ENCODE data around the gene KIRREL2. TPM values are rescaled to one million over a fixed set of nuclear protein-coding genes. Genes with fewer than 3 reads are reported as not detected.

KIRREL2 gene
- total RNA-seq, 1 experiment from 2014 or later = 0.15 TPM

DNA sequence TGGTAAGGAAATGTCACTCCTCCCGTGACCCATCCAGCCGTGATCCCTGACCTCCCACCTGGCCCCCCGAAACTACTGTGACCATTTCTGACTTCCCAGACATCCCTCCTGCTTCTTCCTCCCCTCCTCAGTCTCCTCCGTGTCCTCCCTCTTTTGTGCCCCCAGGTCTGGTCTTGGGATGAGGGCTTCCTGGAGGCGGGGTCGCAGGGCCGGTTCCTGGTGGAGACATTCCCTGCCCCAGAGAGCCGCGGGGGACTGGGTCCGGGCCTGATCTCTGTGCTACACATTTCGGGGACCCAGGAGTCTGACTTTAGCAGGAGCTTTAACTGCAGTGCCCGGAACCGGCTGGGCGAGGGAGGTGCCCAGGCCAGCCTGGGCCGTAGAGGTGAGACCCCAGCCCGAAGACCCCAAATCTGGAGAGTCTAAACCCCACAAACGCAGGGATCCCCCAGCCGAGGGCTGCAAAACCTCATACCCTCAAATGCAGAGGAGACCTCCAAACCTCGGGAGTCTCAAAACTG, 5.0 kb downstream of the KIRREL2 start:
- no peaks in the 10 kb centered on the region for H3K9me3 ChIP-seq (ENCODE audit: low read depth, low read length, poor library complexity, severe bottlenecking)
- DNase-seq (ENCODE audit: low spot score) = no peak
- intact Hi-C loops (cut with micrococcal nuclease; ENCODE audit: unreplicated experiment) = no loop called here
- H3K4me3 ChIP-seq (ENCODE audit: low read depth, low read length, poor library complexity, severe bottlenecking) = no peak overlapping the region
- no peaks in the 10 kb centered on the region for H3K4me1 ChIP-seq (ENCODE audit: insufficient read depth, low read length, poor library complexity, severe bottlenecking)
- H3K36me3 ChIP-seq (ENCODE audit: insufficient read depth, low read length, poor library complexity, severe bottlenecking) = no peaks in the 10 kb centered on the region
- no peak overlapping the region for H3K27ac ChIP-seq (ENCODE audit: low read depth, low read length, poor library complexity, severe bottlenecking)
- H3K27me3 ChIP-seq (replicated peaks; ENCODE audit: insufficient read depth, low read depth, low read length, poor library complexity) = peaks cover 10% of the 10 kb centered on the region
- no TSS peak for BruUV-seq (replicated peaks)
- POLR2A ChIA-PET (ENCODE audit: low non-redundant PET) = no interaction called here
- CTCF ChIA-PET = no interaction called here
- TF ChIP-seq, protein P1, sequence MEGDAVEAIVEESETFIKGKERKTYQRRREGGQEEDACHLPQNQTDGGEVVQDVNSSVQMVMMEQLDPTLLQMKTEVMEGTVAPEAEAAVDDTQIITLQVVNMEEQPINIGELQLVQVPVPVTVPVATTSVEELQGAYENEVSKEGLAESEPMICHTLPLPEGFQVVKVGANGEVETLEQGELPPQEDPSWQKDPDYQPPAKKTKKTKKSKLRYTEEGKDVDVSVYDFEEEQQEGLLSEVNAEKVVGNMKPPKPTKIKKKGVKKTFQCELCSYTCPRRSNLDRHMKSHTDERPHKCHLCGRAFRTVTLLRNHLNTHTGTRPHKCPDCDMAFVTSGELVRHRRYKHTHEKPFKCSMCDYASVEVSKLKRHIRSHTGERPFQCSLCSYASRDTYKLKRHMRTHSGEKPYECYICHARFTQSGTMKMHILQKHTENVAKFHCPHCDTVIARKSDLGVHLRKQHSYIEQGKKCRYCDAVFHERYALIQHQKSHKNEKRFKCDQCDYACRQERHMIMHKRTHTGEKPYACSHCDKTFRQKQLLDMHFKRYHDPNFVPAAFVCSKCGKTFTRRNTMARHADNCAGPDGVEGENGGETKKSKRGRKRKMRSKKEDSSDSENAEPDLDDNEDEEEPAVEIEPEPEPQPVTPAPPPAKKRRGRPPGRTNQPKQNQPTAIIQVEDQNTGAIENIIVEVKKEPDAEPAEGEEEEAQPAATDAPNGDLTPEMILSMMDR (conservative IDR thresholded peaks at IDR 0.05; ENCODE audit: low read depth, low read length) = no peak
- TF ChIP-seq EZH2 (IDR thresholded peaks at IDR 0.05; ENCODE audit: borderline replicate concordance, low read depth, low read length, poor library complexity, severe bottlenecking) = no peak

DNA sequence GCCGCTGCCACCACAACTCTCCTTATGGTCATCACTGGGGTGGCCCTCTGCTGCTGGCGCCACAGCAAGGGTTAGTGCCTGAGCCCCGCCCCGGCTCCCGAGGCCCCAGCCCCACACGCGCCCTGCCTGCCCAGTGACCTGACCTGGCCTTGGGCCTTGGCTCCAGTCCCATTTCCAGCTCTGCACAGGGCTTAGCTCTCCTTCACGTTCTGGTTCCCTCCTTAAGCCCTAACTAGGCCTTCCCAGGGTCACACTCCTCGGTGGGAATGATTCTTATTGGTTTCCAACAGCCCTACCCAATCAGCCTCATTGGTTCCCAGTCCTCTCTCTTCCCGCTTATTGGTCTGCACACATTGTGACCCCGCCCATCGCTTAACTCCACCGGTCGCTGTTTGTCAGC, 5.8 kb downstream of the KIRREL2 start:
- Histone ChIP-seq H3K27me3 (replicated peaks; ENCODE audit: insufficient read depth, low read depth, low read length, poor library complexity) (peaks cover 3% of the 10 kb centered on the region), H3K9me3 (ENCODE audit: low read depth, low read length, poor library complexity, severe bottlenecking) (no peaks in the 10 kb centered on the region), H3K4me3 (ENCODE audit: low read depth, low read length, poor library complexity, severe bottlenecking) (no peak overlapping the region), H3K36me3 (ENCODE audit: insufficient read depth, low read length, poor library complexity, severe bottlenecking) (no peaks in the 10 kb centered on the region), H3K27ac (ENCODE audit: low read depth, low read length, poor library complexity, severe bottlenecking) (no peak overlapping the region), H3K4me1 (ENCODE audit: insufficient read depth, low read length, poor library complexity, severe bottlenecking) (no peaks in the 10 kb centered on the region)
- POLR2A ChIA-PET (ENCODE audit: low non-redundant PET) = no interaction called here
- intact Hi-C loops (cut with micrococcal nuclease; ENCODE audit: unreplicated experiment) = no loop called here
- no peak for TF ChIP-seq EZH2 (IDR thresholded peaks at IDR 0.05; ENCODE audit: borderline replicate concordance, low read depth, low read length, poor library complexity, severe bottlenecking)
- TF ChIP-seq, protein P1 (conservative IDR thresholded peaks at IDR 0.05; ENCODE audit: low read depth, low read length) = no peak
- no peak for DNase-seq (ENCODE audit: low spot score)
- CTCF ChIA-PET = no interaction called here
- BruUV-seq (replicated peaks) = no TSS peak

DNA sequence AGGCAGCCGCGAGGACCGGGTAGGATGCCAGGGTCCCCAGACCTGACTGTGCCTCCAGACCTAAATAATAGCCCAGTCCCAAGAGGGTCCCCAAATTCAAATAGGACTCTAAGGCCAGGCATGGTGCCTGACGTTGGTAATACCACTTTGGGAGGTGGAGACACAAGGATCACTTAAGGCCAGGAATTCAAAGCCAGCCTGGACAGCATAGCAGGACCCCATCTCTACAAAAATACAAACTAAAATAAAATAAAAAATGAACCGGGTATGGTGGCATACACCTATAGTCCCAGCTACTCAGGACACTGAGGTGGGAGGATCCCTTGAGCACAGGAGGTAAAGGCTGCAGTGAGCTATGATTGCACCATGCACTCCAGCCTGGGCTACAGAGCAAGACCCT, 6.3 kb downstream of the KIRREL2 start:
- no peak for DNase-seq (ENCODE audit: low spot score)
- BruUV-seq (replicated peaks) = no TSS peak
- CTCF ChIA-PET = interaction anchor here (0.7 kb wide), 1 partner anchor 77 kb away, joined by 9 read pairs; no protein-coding TSS in a partner anchor
- POLR2A ChIA-PET (ENCODE audit: low non-redundant PET) = no interaction called here
- no peaks in the 10 kb centered on the region for H3K9me3 ChIP-seq (ENCODE audit: low read depth, low read length, poor library complexity, severe bottlenecking)
- H3K36me3 ChIP-seq (ENCODE audit: insufficient read depth, low read length, poor library complexity, severe bottlenecking) = no peaks in the 10 kb centered on the region
- no peaks in the 10 kb centered on the region for H3K27me3 ChIP-seq (replicated peaks; ENCODE audit: insufficient read depth, low read depth, low read length, poor library complexity)
- H3K4me3 ChIP-seq (ENCODE audit: low read depth, low read length, poor library complexity, severe bottlenecking) = no peak overlapping the region
- no peak overlapping the region for H3K27ac ChIP-seq (ENCODE audit: low read depth, low read length, poor library complexity, severe bottlenecking)
- TF ChIP-seq, protein P1 (conservative IDR thresholded peaks at IDR 0.05; ENCODE audit: low read depth, low read length) = no peak
- no peak for TF ChIP-seq EZH2 (IDR thresholded peaks at IDR 0.05; ENCODE audit: borderline replicate concordance, low read depth, low read length, poor library complexity, severe bottlenecking)
- intact Hi-C loops (cut with micrococcal nuclease; ENCODE audit: unreplicated experiment) = no loop called here
- H3K4me1 ChIP-seq (ENCODE audit: insufficient read depth, low read length, poor library complexity, severe bottlenecking) = no peaks in the 10 kb centered on the region
